A172 (cell line): ENCODE measurements around the gene GREM2. TPM values are rescaled to one million over a fixed set of nuclear protein-coding genes. Genes with fewer than 3 reads are reported as not detected.
A peak's percentile ranks its signal among the peaks of the same experiment; 100 is the strongest.

ENCODE experiments used
- DNase-seq: peaks from one replicate; pipeline ENCODE4 v3.0.0-alpha.2; 2015; ENCODE audit warnings: low spot score
- total RNA-seq: library from RNA; depleted of rRNA; stranded (reverse); fragments of >200 nt; shearing (Covaris generic); gene quantifications from 2 replicates; pipeline ENCODE4 v1.2.3, GENCODE V29; 2014

GREM2 gene
- total RNA-seq, 1 experiment from 2014 or later, result 0.03 TPM

DNA sequence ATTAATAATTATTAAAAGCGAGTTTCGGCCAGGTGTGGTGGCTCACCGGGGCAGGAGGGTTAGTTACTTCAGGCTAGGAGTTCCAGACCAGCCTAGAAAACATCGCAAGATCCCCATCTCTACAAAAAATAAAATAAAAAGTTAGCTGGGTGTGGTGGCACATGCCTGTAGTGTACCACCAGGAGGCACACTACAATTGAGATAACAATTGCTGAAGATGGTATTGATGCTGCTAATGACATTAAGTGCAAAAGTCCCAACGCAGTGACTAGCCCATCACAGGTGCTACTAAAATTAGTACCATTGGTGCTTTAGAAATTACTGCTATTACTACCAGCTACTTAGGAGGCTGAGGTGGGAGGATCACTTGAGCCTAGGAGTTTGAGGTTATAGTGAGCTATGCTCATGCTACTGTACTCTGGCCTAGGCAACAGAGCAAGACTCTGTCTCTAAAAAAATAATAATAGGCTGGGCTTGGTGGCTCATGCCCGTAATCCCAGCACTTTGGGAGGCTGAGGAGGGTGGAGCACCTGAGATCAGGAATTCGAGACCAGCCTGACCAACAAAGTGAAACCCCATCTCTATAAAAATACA is 156.6 kb downstream of the GREM2 start:
- peak; percentile 56 for DNase-seq

DNA sequence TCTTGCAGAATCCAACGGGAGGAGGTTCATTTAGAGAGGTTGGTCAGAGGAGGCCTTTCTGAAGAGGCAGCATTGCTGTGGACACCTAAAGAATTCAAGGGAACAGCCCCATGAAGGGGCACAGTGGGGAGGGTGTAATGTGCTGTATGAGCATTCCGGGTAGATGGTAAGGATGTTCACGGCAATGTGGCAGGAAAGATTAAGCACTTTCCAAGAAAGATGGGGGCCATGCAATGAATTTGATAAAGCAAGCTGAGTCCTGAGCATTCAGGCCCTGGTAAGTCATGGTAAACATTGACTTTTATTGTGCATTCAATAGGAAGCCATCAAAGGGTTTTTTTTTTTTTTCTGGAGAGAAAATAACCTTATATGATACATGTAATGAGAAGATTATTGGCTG is 166.6 kb downstream of the GREM2 start:
- no peak for DNase-seq

DNA sequence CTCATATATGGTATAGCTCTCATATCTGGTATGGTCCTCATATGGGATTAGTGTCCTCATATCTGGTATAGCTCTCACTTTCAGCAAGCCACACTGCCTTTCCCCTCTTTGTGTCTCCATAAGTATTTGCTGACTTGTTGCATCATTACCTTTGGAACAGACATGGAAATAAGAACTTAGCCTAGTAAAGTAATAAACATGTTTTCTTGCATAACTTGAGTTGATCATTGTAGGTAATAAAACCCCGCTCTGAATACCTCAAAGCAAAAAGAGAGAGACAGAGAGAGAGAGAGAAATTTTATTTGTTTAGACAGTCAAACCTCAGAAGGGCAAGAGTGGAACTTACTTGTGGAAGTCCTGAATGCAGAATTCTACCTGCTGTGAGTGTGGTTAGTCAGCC is 170.3 kb downstream of the GREM2 start:
- no peak for DNase-seq
